ENCODE results near the gene TMEM266.

TMEM266 gene

DNA sequence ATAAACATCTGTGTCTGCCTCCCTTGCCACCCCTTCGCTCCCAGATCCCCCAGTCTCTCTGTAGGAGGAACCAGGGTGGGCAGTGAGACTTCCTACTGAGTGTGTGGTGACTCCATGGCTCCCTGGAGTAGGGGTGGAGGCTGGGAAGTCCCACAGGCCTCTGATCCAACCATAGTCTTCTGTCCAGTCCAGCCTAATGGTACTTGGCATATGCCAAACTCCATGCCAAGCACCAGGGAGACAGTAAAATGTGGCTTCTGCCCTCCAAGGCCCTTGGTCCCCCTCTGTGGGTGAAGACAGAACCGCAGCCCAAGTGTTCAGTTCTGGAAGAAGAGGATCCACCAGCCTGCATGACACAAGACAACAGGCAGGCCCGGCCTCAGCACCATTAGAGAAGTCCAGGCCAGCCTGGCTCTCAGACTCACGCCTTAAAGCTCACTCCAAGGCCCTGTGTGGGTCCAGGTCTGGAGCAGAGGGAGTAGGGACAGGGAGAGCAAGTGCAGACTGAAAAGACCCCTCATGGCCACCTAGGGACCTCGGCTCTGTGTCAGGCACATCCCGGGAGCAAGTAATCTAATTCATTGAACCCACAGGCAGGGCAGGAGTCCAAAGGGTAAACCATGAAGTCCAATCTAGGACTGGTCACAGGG is 138.8 kb downstream of the TMEM266 start:
- no peaks in the 10 kb centered on the region for H3K9me2 ChIP-seq (replicated peaks; ENCODE audit: insufficient read depth, low read length)
- H2AFZ ChIP-seq (ENCODE audit: low read depth, low read length, severe bottlenecking): no peak overlapping the region
- H3K9ac ChIP-seq (ENCODE audit: low read length): no peak overlapping the region
- no peaks in the 10 kb centered on the region for H3K79me2 ChIP-seq (ENCODE audit: insufficient read depth, low read length)
- no peaks in the 10 kb centered on the region for H4K20me1 ChIP-seq (ENCODE audit: low read depth, low read length)
- H3K4me3 ChIP-seq (ENCODE audit: insufficient read depth, low read length, poor library complexity, severe bottlenecking): no peak overlapping the region
- no peaks in the 10 kb centered on the region for H3K27me3 ChIP-seq (ENCODE audit: low read length)
- H3F3A ChIP-seq (ENCODE audit: insufficient read depth): no peaks in the 10 kb centered on the region
- H3K27ac ChIP-seq (ENCODE audit: low read depth, low read length): no peak overlapping the region
- no peaks in the 10 kb centered on the region for H3K36me3 ChIP-seq (ENCODE audit: low read length)
- no peak for TF ChIP-seq EZH2phosphoT487 (conservative IDR thresholded peaks at IDR 0.05; ENCODE audit: low read length)
- TF ChIP-seq, protein P1, sequence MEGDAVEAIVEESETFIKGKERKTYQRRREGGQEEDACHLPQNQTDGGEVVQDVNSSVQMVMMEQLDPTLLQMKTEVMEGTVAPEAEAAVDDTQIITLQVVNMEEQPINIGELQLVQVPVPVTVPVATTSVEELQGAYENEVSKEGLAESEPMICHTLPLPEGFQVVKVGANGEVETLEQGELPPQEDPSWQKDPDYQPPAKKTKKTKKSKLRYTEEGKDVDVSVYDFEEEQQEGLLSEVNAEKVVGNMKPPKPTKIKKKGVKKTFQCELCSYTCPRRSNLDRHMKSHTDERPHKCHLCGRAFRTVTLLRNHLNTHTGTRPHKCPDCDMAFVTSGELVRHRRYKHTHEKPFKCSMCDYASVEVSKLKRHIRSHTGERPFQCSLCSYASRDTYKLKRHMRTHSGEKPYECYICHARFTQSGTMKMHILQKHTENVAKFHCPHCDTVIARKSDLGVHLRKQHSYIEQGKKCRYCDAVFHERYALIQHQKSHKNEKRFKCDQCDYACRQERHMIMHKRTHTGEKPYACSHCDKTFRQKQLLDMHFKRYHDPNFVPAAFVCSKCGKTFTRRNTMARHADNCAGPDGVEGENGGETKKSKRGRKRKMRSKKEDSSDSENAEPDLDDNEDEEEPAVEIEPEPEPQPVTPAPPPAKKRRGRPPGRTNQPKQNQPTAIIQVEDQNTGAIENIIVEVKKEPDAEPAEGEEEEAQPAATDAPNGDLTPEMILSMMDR (IDR thresholded peaks at IDR 0.05; ENCODE audit: insufficient read depth, low read length, poor library complexity, severe bottlenecking): no peak
- H3K9me3 ChIP-seq (ENCODE audit: insufficient read depth, low read length): no peaks in the 10 kb centered on the region
- no peak overlapping the region for H3K4me2 ChIP-seq (ENCODE audit: low read depth, low read length, poor library complexity, severe bottlenecking)

GRCh38 chr15:76199106-76200082 is 139.6 kb downstream of the TMEM266 start:
- no peaks in the 10 kb centered on the region for H3F3A ChIP-seq (ENCODE audit: insufficient read depth)
- no peak overlapping the region for H2AFZ ChIP-seq (ENCODE audit: low read depth, low read length, severe bottlenecking)
- no peak for TF ChIP-seq EZH2phosphoT487 (conservative IDR thresholded peaks at IDR 0.05; ENCODE audit: low read length)
- TF ChIP-seq, protein P1 (IDR thresholded peaks at IDR 0.05; ENCODE audit: insufficient read depth, low read length, poor library complexity, severe bottlenecking): no peak
- H4K20me1 ChIP-seq (ENCODE audit: low read depth, low read length): no peaks in the 10 kb centered on the region
- H3K27me3 ChIP-seq (ENCODE audit: low read length): no peaks in the 10 kb centered on the region
- no peaks in the 10 kb centered on the region for H3K9me2 ChIP-seq (replicated peaks; ENCODE audit: insufficient read depth, low read length)
- no peaks in the 10 kb centered on the region for H3K9me3 ChIP-seq (ENCODE audit: insufficient read depth, low read length)
- H3K4me2 ChIP-seq (ENCODE audit: low read depth, low read length, poor library complexity, severe bottlenecking): no peak overlapping the region
- H3K27ac ChIP-seq (ENCODE audit: low read depth, low read length): no peak overlapping the region
- no peak overlapping the region for H3K4me3 ChIP-seq (ENCODE audit: insufficient read depth, low read length, poor library complexity, severe bottlenecking)
- no peaks in the 10 kb centered on the region for H3K36me3 ChIP-seq (ENCODE audit: low read length)
- no peaks in the 10 kb centered on the region for H3K79me2 ChIP-seq (ENCODE audit: insufficient read depth, low read length)
- H3K9ac ChIP-seq (ENCODE audit: low read length): no peak overlapping the region

GRCh38 chr15:76200083-76200465 is 140.3 kb downstream of the TMEM266 start:
- Histone ChIP-seq H4K20me1 (ENCODE audit: low read depth, low read length) (no peaks in the 10 kb centered on the region), H3K4me2 (ENCODE audit: low read depth, low read length, poor library complexity, severe bottlenecking) (no peak overlapping the region), H2AFZ (ENCODE audit: low read depth, low read length, severe bottlenecking) (no peak overlapping the region), H3K36me3 (ENCODE audit: low read length) (no peaks in the 10 kb centered on the region), H3K9ac (ENCODE audit: low read length) (no peak overlapping the region), H3K9me2 (replicated peaks; ENCODE audit: insufficient read depth, low read length) (no peaks in the 10 kb centered on the region), H3K9me3 (ENCODE audit: insufficient read depth, low read length) (no peaks in the 10 kb centered on the region), H3K27ac (ENCODE audit: low read depth, low read length) (no peak overlapping the region), H3K4me3 (ENCODE audit: insufficient read depth, low read length, poor library complexity, severe bottlenecking) (no peak overlapping the region), H3F3A (ENCODE audit: insufficient read depth) (no peaks in the 10 kb centered on the region), H3K79me2 (ENCODE audit: insufficient read depth, low read length) (no peaks in the 10 kb centered on the region), H3K27me3 (ENCODE audit: low read length) (no peaks in the 10 kb centered on the region)
- TF ChIP-seq EZH2phosphoT487 (conservative IDR thresholded peaks at IDR 0.05; ENCODE audit: low read length): no peak
- TF ChIP-seq, protein P1 (IDR thresholded peaks at IDR 0.05; ENCODE audit: insufficient read depth, low read length, poor library complexity, severe bottlenecking): no peak
